Keratinocyte (primary cell): ENCODE data around the gene TPD52L1. TPM values are rescaled to one million over a fixed set of nuclear protein-coding genes. Genes with fewer than 3 reads are reported as not detected.

Experiments used
- DNase-seq: peaks from one replicate; pipeline ENCODE4 v3.0.0-alpha.2; 2011; ENCODE audit warnings: low read depth, missing footprints, low spot score
- FAIRE-seq: peaks from 2 replicates; lab custom pipeline; 2011; peaks lifted over from hg19 to GRCh38; lab: Jason Lieb, UNC
- H2AFZ ChIP-seq: 2 replicates; pipeline ENCODE4 v1.6.0; 2012; ENCODE audit warnings: low read length, control low read depth, inconsistent platforms; ENCODE audit not compliant: control insufficient read depth
- H3K27ac ChIP-seq: 2 replicates; pipeline ENCODE4 v1.5.1; 2011; ENCODE audit warnings: low read length; ENCODE audit not compliant: control insufficient read depth, insufficient read depth
- H3K27me3 ChIP-seq: 3 replicates; pipeline ENCODE4 v1.6.0; 2011; ENCODE audit warnings: low read length; ENCODE audit not compliant: control insufficient read depth, insufficient read depth; ENCODE audit errors: extremely low read depth
- H3K36me3 ChIP-seq, 2 experiments: 2 replicates in 1 of 2; 3 replicates in 1 of 2; pipeline ENCODE4 v1.5.1; 2011; ENCODE audit warnings: low read length in 2 of 2, mild to moderate bottlenecking in 1 of 2; ENCODE audit not compliant: control insufficient read depth in 2 of 2, insufficient read depth in 2 of 2; ENCODE audit errors: extremely low read depth in 1 of 2
- H3K4me1 ChIP-seq: 3 replicates; pipeline ENCODE4 v1.5.1; 2011; ENCODE audit warnings: low read length; ENCODE audit not compliant: control insufficient read depth, insufficient read depth; ENCODE audit errors: extremely low read depth
- H3K4me2 ChIP-seq: 3 replicates; pipeline ENCODE4 v1.6.0; 2011; ENCODE audit warnings: low read depth, low read length; ENCODE audit not compliant: control insufficient read depth, insufficient read depth; ENCODE audit errors: extremely low read depth
- H3K4me3 ChIP-seq, 3 experiments: fragments of 200-600 bp in 1 of 3; sonication (generic) in 1 of 3; 2 replicates in 2 of 3; 3 replicates in 1 of 3; pipeline ENCODE4 v1.5.1; 2011 to 2016; ENCODE audit warnings: low read length in 3 of 3, mild to moderate bottlenecking in 3 of 3, control low read depth in 2 of 3, inconsistent platforms in 1 of 3, low read depth in 1 of 3, mixed read lengths in 1 of 3, mixed run types in 1 of 3, moderate library complexity in 1 of 3; ENCODE audit not compliant: control insufficient read depth in 2 of 3, insufficient read depth in 2 of 3; ENCODE audit errors: extremely low read depth in 1 of 3
- H3K79me2 ChIP-seq: 2 replicates; pipeline ENCODE4 v1.6.0; 2012; ENCODE audit warnings: low read length; ENCODE audit not compliant: control insufficient read depth, insufficient read depth
- H3K9ac ChIP-seq: 3 replicates; pipeline ENCODE4 v1.6.0; 2011; ENCODE audit warnings: low read length; ENCODE audit not compliant: control insufficient read depth, insufficient read depth; ENCODE audit errors: extremely low read depth
- H3K9me1 ChIP-seq: 3 replicates; pipeline ENCODE4 v1.6.0; 2011; ENCODE audit warnings: low read length; ENCODE audit not compliant: control insufficient read depth, insufficient read depth; ENCODE audit errors: extremely low read depth
- H3K9me3 ChIP-seq: 2 replicates; pipeline ENCODE4 v1.5.1; 2012; ENCODE audit warnings: low read depth, low read length; ENCODE audit not compliant: control insufficient read depth
- H4K20me1 ChIP-seq: 3 replicates; pipeline ENCODE4 v1.6.0; 2011; ENCODE audit warnings: low read length; ENCODE audit not compliant: control insufficient read depth, insufficient read depth; ENCODE audit errors: extremely low read depth
- EZH2 ChIP-seq: IDR thresholded peaks from one replicate; pipeline ENCODE4 v1.6.1; 2012; ENCODE audit warnings: inconsistent platforms, mild to moderate bottlenecking, low read length, moderate library complexity
- dilution Hi-C: fragments of 300-500 bp; cut with MboI; formaldehyde crosslinking; loops from one replicate; pipeline ENCODE4 v1.7.0; 2020; ENCODE audit warnings: low sequenced_read_pairs; ENCODE audit not compliant: extremely low pct_ligation_motif_present
- polyA plus RNA-seq, 5 experiments: library from polyadenylated mRNA; depleted of rRNA in 3 of 5; stranded (reverse) in 3 of 5; stranded (forward) in 1 of 5; unstranded in 1 of 5; fragments of >200 nt; gene quantifications; 1 replicate in 1 of 5; 2 replicates in 3 of 5; 3 replicates in 1 of 5; pipeline versions ENCODE4 v1.2.1 to v1.2.3, GENCODE V29; 2011 to 2012; ENCODE audit warnings: missing spikeins in 2 of 5, low read depth in 1 of 5, low replicate concordance in 1 of 5
- TF ChIP-seq, protein P1 (sequence below), 3 experiments: IDR thresholded peaks in 1 of 3; conservative IDR thresholded peaks in 1 of 3; optimal IDR thresholded peaks in 1 of 3; 2 replicates in 2 of 3; 3 replicates in 1 of 3; pipeline versions ENCODE3 to v1.5.1; 2011; ENCODE audit warnings: low read length in 3 of 3, mild to moderate bottlenecking in 3 of 3, moderate library complexity in 2 of 3, control low read depth in 1 of 3, inconsistent platforms in 1 of 3; ENCODE audit not compliant: insufficient read depth in 2 of 3; ENCODE audit errors: extremely low read depth in 1 of 3

Gene TPD52L1
- polyA plus RNA-seq, 1 donor (not counting 4 experiments of a cell fraction or from before 2014, with no cell fraction given) = 135 TPM

DNA sequence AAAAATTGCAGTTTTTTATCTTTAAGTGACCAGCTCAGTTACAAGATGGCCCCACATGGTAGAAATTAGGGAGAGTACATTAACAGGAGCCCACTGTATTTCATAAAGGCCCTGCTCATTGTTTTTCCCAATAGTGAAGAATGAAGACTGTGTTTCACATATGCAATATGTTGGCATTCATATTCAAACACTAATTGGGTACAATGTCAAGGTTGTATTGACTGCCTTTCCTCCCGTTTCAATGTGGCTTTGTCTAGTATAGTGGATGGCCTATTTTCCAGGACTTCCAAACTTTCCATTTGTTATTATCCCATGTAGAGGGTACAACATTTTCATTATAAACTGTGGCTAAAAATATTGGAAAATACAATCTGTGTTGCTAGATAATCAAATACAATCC, 96.9 kb downstream of the TPD52L1 start:
- H3K4me2 ChIP-seq = no peak overlapping the region
- peaks cover 2 to 4% of the 10 kb centered on the region in 2 experiments for H3K36me3 ChIP-seq
- H4K20me1 ChIP-seq = no peaks in the 10 kb centered on the region
- no peak overlapping the region for H2AFZ ChIP-seq
- no peaks in the 10 kb centered on the region for H3K9me3 ChIP-seq
- no peak overlapping the region for H3K4me3 ChIP-seq
- FAIRE-seq = no peak
- no peak for TF ChIP-seq EZH2
- TF ChIP-seq, protein P1, sequence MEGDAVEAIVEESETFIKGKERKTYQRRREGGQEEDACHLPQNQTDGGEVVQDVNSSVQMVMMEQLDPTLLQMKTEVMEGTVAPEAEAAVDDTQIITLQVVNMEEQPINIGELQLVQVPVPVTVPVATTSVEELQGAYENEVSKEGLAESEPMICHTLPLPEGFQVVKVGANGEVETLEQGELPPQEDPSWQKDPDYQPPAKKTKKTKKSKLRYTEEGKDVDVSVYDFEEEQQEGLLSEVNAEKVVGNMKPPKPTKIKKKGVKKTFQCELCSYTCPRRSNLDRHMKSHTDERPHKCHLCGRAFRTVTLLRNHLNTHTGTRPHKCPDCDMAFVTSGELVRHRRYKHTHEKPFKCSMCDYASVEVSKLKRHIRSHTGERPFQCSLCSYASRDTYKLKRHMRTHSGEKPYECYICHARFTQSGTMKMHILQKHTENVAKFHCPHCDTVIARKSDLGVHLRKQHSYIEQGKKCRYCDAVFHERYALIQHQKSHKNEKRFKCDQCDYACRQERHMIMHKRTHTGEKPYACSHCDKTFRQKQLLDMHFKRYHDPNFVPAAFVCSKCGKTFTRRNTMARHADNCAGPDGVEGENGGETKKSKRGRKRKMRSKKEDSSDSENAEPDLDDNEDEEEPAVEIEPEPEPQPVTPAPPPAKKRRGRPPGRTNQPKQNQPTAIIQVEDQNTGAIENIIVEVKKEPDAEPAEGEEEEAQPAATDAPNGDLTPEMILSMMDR (optimal IDR thresholded peaks at IDR 0.05 in 1 of 3, IDR thresholded peaks at IDR 0.05 in 1 of 3, conservative IDR thresholded peaks at IDR 0.05 in 1 of 3; ENCODE audit: extremely low read depth in 1 of 3, insufficient read depth in 2 of 3, low read length in 3 of 3) = no peak
- no peak overlapping the region for H3K27ac ChIP-seq
- no peaks in the 10 kb centered on the region for H3K9me1 ChIP-seq
- H3K4me1 ChIP-seq = peaks cover 36% of the 10 kb centered on the region
- no peak overlapping the region for H3K9ac ChIP-seq
- no peak for DNase-seq
- H3K27me3 ChIP-seq = no peaks in the 10 kb centered on the region
- dilution Hi-C loops = no loop called here
- no peaks in the 10 kb centered on the region for H3K79me2 ChIP-seq

DNA sequence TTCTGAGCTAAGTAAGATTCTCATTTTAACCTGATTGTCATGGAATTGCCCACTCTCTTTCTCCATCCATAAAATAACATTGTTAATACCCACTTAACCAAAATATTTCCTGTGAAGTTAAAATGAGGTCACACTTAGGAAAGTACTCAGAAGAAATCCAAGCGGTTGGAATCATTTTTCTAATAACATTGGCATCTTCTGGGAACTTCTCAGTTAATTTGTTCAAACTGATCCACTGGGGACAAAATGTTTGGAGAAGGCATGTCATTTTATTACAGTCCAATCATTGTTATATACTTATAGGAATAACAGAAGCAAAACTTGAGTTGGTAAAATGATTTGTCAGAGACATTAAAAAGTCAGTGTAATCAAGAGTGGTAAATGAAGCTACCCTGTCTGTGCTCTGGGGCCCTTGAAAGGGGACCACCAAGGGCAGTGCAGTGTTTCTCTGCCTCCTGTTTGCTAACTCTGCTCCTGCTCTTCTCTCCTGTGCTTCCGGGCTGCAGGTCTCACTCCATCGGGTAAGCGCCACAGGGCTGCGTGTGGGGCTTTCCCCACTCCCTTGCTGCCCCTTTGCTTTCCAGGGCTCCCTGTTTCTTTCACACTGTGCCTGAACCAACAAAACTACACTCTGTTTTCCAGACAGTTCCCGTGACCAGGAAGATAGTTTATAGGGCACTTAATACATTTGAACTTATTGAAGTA, 98.1 kb downstream of the TPD52L1 start:
- Histone ChIP-seq H4K20me1 (no peaks in the 10 kb centered on the region), H3K9ac (no peak overlapping the region), H3K79me2 (no peaks in the 10 kb centered on the region), H3K36me3 (peaks cover 2 to 4% of the 10 kb centered on the region in 2 experiments), H3K4me2 (no peak overlapping the region), H2AFZ (no peak overlapping the region), H3K4me3 (no peak overlapping the region), H3K9me3 (no peaks in the 10 kb centered on the region), H3K9me1 (no peaks in the 10 kb centered on the region), H3K27ac (no peak overlapping the region), H3K4me1 (peaks cover 28% of the 10 kb centered on the region), H3K27me3 (no peaks in the 10 kb centered on the region)
- TF ChIP-seq EZH2 = no peak
- TF ChIP-seq, protein P1 (optimal IDR thresholded peaks at IDR 0.05 in 1 of 3, IDR thresholded peaks at IDR 0.05 in 1 of 3, conservative IDR thresholded peaks at IDR 0.05 in 1 of 3; ENCODE audit: extremely low read depth in 1 of 3, insufficient read depth in 2 of 3, low read length in 3 of 3) = no peak
- FAIRE-seq (no peak), DNase-seq (no peak)
- dilution Hi-C loops = no loop called here
